IMR-90 (cell line): Measurements from ENCODE around the gene ZSWIM3. TPM values are rescaled to one million over a fixed set of nuclear protein-coding genes. Genes with fewer than 3 reads are reported as not detected.

Experiments used
- ATAC-seq: fragments of 200-7000 bp; cut with Tn5 transposase; 2 replicates; pipeline ENCODE4 v1.9.1; 2020; ENCODE audit warnings: low read depth, mild to moderate bottlenecking, moderate library complexity
- BruUV-seq: library from RNA; stranded (reverse); fragments of 400-500 nt; replicated peaks from 2 replicates; lab custom pipeline; 2021; lab: Mats Ljungman, UMichigan
- CTCF ChIA-PET: fragments of 300-600 bp; formaldehyde crosslinking; extraction: SDS; loops from one replicate; lab custom pipeline; 2021; ENCODE audit warnings: antibody characterized with exemption; lab: Yijun Ruan, JAX
- POLR2A ChIA-PET: fragments of 300-600 bp; sonication (Branson Sonifier 250); formaldehyde crosslinking; loops from one replicate; lab custom pipeline; 2022; ENCODE audit warnings: antibody characterized with exemption; ENCODE audit not compliant: unreplicated experiment; lab: Charles Lee
- DNase-seq: peaks from one replicate; pipeline ENCODE4 v3.0.0; 2013
- H2AFZ ChIP-seq: replicated peaks from 2 replicates; pipeline ENCODE3; 2013; ENCODE audit warnings: low read length, mild to moderate bottlenecking; ENCODE audit not compliant: poor library complexity
- H2AK5ac ChIP-seq: 2 replicates; pipeline ENCODE4 v1.6.1; 2013; ENCODE audit warnings: low read depth, low read length, inconsistent platforms
- H2AK9ac ChIP-seq: replicated peaks from 2 replicates; pipeline ENCODE3; 2013; ENCODE audit warnings: mild to moderate bottlenecking, low read depth, low read length, moderate library complexity; ENCODE audit not compliant: poor library complexity
- H2BK120ac ChIP-seq: 2 replicates; pipeline ENCODE4 v1.6.1; 2013; ENCODE audit warnings: low read depth, low read length, inconsistent platforms
- H2BK15ac ChIP-seq: 3 replicates; pipeline ENCODE4 v1.6.1; 2013; ENCODE audit warnings: low read depth, low read length, inconsistent platforms
- H2BK20ac ChIP-seq: 2 replicates; pipeline ENCODE4 v1.6.1; 2013; ENCODE audit warnings: low read depth, mild to moderate bottlenecking, inconsistent platforms, low read length, moderate library complexity
- H2BK5ac ChIP-seq: 2 replicates; pipeline ENCODE4 v1.6.1; 2013; ENCODE audit warnings: mild to moderate bottlenecking, low read depth, low read length, inconsistent platforms; ENCODE audit not compliant: poor library complexity, severe bottlenecking
- H3K14ac ChIP-seq: replicated peaks from 2 replicates; pipeline ENCODE4 v1.6.1; 2013; ENCODE audit warnings: low read depth, low read length, inconsistent platforms
- H3K18ac ChIP-seq: 2 replicates; pipeline ENCODE4 v1.6.1; 2013; ENCODE audit warnings: low read depth, low read length, control low read depth
- H3K23ac ChIP-seq: 2 replicates; pipeline ENCODE4 v1.6.1; 2013; ENCODE audit warnings: low read depth, low read length, inconsistent platforms
- H3K27ac ChIP-seq: 2 replicates; pipeline ENCODE4 v1.5.1; 2013; ENCODE audit warnings: mild to moderate bottlenecking, control low read depth, low read length; ENCODE audit not compliant: insufficient read depth
- H3K27me3 ChIP-seq: 2 replicates; pipeline ENCODE4 v1.6.1; 2013; ENCODE audit warnings: low read length; ENCODE audit not compliant: control insufficient read depth, insufficient read depth
- H3K36me3 ChIP-seq: 2 replicates; pipeline ENCODE4 v1.6.1; 2013; ENCODE audit warnings: low read length, mixed read lengths; ENCODE audit not compliant: control insufficient read depth, insufficient read depth
- H3K4ac ChIP-seq: 2 replicates; pipeline ENCODE4 v1.6.1; 2013; ENCODE audit warnings: low read depth, low read length, inconsistent platforms
- H3K4me1 ChIP-seq: 2 replicates; pipeline ENCODE4 v1.6.1; 2013; ENCODE audit warnings: low read length, mixed read lengths; ENCODE audit not compliant: control insufficient read depth, insufficient read depth
- H3K4me2 ChIP-seq: 2 replicates; pipeline ENCODE4 v1.6.1; 2013; ENCODE audit warnings: low read depth, mild to moderate bottlenecking, control low read depth, low read length, moderate library complexity
- H3K4me3 ChIP-seq: 2 replicates; pipeline ENCODE4 v1.5.1; 2013; ENCODE audit warnings: low read depth, mild to moderate bottlenecking, control low read depth, low read length, moderate library complexity; ENCODE audit not compliant: insufficient read depth
- H3K56ac ChIP-seq: 2 replicates; pipeline ENCODE4 v1.6.1; 2013; ENCODE audit warnings: low read length, inconsistent platforms; ENCODE audit not compliant: insufficient read depth; ENCODE audit errors: extremely low read depth
- H3K79me1 ChIP-seq, 2 experiments: 2 replicates each; pipeline ENCODE4 v1.6.1; 2013; ENCODE audit warnings: low read length in 2 of 2, inconsistent platforms in 1 of 2, low read depth in 1 of 2
- H3K9ac ChIP-seq: 2 replicates; pipeline ENCODE4 v1.6.1; 2013; ENCODE audit warnings: low read depth, low read length, control low read depth
- H3K9me1 ChIP-seq: 2 replicates; pipeline ENCODE4 v1.6.1; 2013; ENCODE audit warnings: low read length, inconsistent platforms; ENCODE audit not compliant: insufficient read depth
- H3K9me3 ChIP-seq: 2 replicates; pipeline ENCODE4 v1.6.1; 2013; ENCODE audit warnings: low read length; ENCODE audit not compliant: control insufficient read depth, insufficient read depth
- H4K20me1 ChIP-seq: 2 replicates; pipeline ENCODE4 v1.6.1; 2013; ENCODE audit warnings: low read length, inconsistent platforms; ENCODE audit not compliant: insufficient read depth
- H4K5ac ChIP-seq: 2 replicates; pipeline ENCODE4 v1.6.1; 2013; ENCODE audit warnings: mild to moderate bottlenecking, low read depth, low read length, control low read depth
- H4K8ac ChIP-seq, 2 experiments: 2 replicates each; pipeline ENCODE4 v1.6.1; 2013; ENCODE audit warnings: low read depth in 2 of 2, low read length in 2 of 2, control low read depth in 1 of 2, inconsistent platforms in 1 of 2
- H4K91ac ChIP-seq: 2 replicates; pipeline ENCODE4 v1.6.1; 2013; ENCODE audit warnings: low read depth, low read length, inconsistent platforms; ENCODE audit not compliant: insufficient read depth
- BHLHE40 ChIP-seq: fragments of 150-350 bp; IDR thresholded peaks from 2 replicates; pipeline ENCODE4 v1.6.1; 2016; ENCODE audit warnings: mild to moderate bottlenecking, low read depth, low read length
- POLR2A ChIP-seq: IDR thresholded peaks from 2 replicates; pipeline ENCODE4 v1.6.1; 2012; ENCODE audit warnings: mild to moderate bottlenecking, low read depth, low read length
- WGBS, 2 experiments: methylation state at CpG; one replicate each; pipeline versions ENCODE4 v1.1.5 to v1.1.7; 2013; ENCODE audit warnings: missing lambda C conversion rate in 2 of 2; ENCODE audit not compliant: insufficient read length in 1 of 2; ENCODE audit errors: extremely low coverage in 2 of 2; 5-methylcytosine and 5-hydroxymethylcytosine counted together
- dilution Hi-C: fragments of 300-500 bp; cut with HindIII; formaldehyde crosslinking; loops from one replicate; pipeline ENCODE4 v1.14.3; 2018; ENCODE audit warnings: low sequenced_read_pairs; ENCODE audit not compliant: unreplicated experiment
- in situ Hi-C: fragments of 300-500 bp; cut with MboI; formaldehyde crosslinking; loops from 3 replicates; pipeline ENCODE4 v1.14.3; 2019; ENCODE audit warnings: low sequenced_read_pairs, inconsistent platforms, mixed read lengths
- intact Hi-C: fragments of 100-400 bp; cut with micrococcal nuclease; formaldehyde crosslinking; loops from 2 replicates; pipeline ENCODE4 v1.10.0; 2022
- polyA plus RNA-seq, 3 experiments: library from polyadenylated mRNA; depleted of rRNA; stranded (reverse); fragments of >200 nt; gene quantifications; 2 replicates each; pipeline ENCODE4 v1.2.3, GENCODE V29; 2012; ENCODE audit warnings: low replicate concordance in 1 of 3
- total RNA-seq: library from RNA; depleted of rRNA; stranded (reverse); fragments of >200 nt; gene quantifications from 2 replicates; pipeline ENCODE4 v1.2.3, GENCODE V29; 2012

ZSWIM3 gene
- total and polyA plus RNA-seq, 2 of the 4 experiments (the other 2 are of a cell fraction) = 3.3 to 8.6 TPM

- intact Hi-C loops = no loop called here
- no peak overlapping the region; the same call in 1 of the 2 replicates for H3K18ac ChIP-seq
- TF ChIP-seq BHLHE40 = peak; percentile 3; the same call in 1 of the 2 replicates
- TF ChIP-seq POLR2A = no peak
- no peak overlapping the region for H3K56ac ChIP-seq
- no peak overlapping the region for H2BK20ac ChIP-seq
- H3K4me3 ChIP-seq = no peak overlapping the region
- H3K9ac ChIP-seq = no peak overlapping the region
- peaks cover 2% of the 10 kb centered on the region; the same call in 1 of the 2 replicates for H3K27me3 ChIP-seq
- CTCF ChIA-PET = no interaction called here
- BruUV-seq = no TSS peak
- in situ Hi-C loops = no loop called here
- H3K79me1 ChIP-seq = no peaks in the 10 kb centered on the region
- H3K4ac ChIP-seq = peak overlapping the region; percentile 69
- H2AK5ac ChIP-seq = peak overlapping the region; percentile 84; the same call in 1 of the 2 replicates
- peak overlapping the region; percentile 55; the same call in 1 of the 2 replicates for H3K4me2 ChIP-seq
- POLR2A ChIA-PET = no interaction called here
- H2AFZ ChIP-seq = peak overlapping the region; percentile 85
- no peak overlapping the region for H2BK5ac ChIP-seq
- H4K20me1 ChIP-seq = no peaks in the 10 kb centered on the region
- no peaks in the 10 kb centered on the region for H3K36me3 ChIP-seq
- no peak overlapping the region for H4K91ac ChIP-seq
- no peak overlapping the region for H2BK15ac ChIP-seq
- ATAC-seq (peak; percentile 78), DNase-seq (peak; percentile 47)
- H3K4me1 ChIP-seq = peaks cover 17% of the 10 kb centered on the region
- H3K9me1 ChIP-seq = no peaks in the 10 kb centered on the region
- H3K9me3 ChIP-seq = no peaks in the 10 kb centered on the region
- WGBS, 2 experiments = 10% methylated on average over 10 of the region's 24 CpGs; no CpG with 5 or more reads in 1 of the 2 experiments
- no peak overlapping the region for H3K27ac ChIP-seq
- peak overlapping the region; percentile 36 for H2BK120ac ChIP-seq
- H4K8ac ChIP-seq = peak overlapping the region in 1 of 2 experiments; percentile 75; a peak in 1 of 4 replicates
- no peak overlapping the region for H3K14ac ChIP-seq
- no peak overlapping the region for H3K23ac ChIP-seq
- H4K5ac ChIP-seq = peak overlapping the region; percentile 19; the same call in 1 of the 2 replicates
- dilution Hi-C loops = no loop called here
- H2AK9ac ChIP-seq = peak overlapping the region; percentile 73
Observed at GRCh38 chr20:45822857-45823256, 34.6 kb upstream of the ZSWIM3 start.
